ENCODE data around the gene STX19. TPM values are rescaled to one million over a fixed set of nuclear protein-coding genes. Genes with fewer than 3 reads are reported as not detected.

The STX19 gene
- polyA plus RNA-seq, 2 donors = 6.8 to 14.4 TPM

DNA sequence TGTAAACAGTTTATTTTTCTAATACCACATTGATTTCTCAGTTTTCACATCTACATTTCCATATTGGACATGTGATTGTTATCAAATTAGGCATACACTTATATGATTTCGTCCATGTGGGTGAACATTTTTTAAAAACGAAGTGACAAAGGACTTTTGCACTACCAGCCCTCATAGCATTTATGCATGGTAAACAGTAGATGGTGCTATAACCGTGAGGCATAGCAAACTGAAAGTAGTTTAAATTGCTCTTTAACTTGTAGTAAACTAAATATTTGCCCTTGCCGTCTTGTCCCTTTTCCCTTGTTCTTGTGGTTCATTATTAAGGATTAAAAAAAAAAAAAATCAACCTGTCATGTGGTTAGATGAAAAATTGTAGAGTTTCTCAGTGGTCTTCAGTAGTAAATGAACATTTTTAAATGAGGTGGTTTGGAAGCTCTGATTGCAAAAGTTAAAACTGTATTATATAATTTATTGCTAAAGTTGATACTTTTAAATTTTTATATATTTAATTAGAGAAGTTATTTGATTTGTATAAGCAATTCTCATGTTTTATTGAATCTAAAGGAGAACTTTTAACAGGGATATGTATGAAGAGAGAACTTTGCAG, 24.0 kb downstream of the STX19 start:
- Histone ChIP-seq H3K27ac (ENCODE audit: low read depth in 2 of 2, low read length in 1 of 2) (no peak overlapping the region), H3K4me3 (ENCODE audit: low read depth in 1 of 2, low read length in 2 of 2) (no peak overlapping the region), H3K4me1 (ENCODE audit: control insufficient read depth in 2 of 2, insufficient read depth in 2 of 2, low read length in 1 of 2) (no peaks in the 10 kb centered on the region), H3K27me3 (ENCODE audit: control insufficient read depth in 1 of 2, insufficient read depth in 2 of 2, low read length in 2 of 2) (no peaks in the 10 kb centered on the region), H3K9me3 (ENCODE audit: control insufficient read depth in 2 of 2, insufficient read depth in 1 of 2, low read depth in 1 of 2, low read length in 1 of 2) (no peaks in the 10 kb centered on the region), H3K36me3 (ENCODE audit: control insufficient read depth in 2 of 2, insufficient read depth in 2 of 2, low read length in 1 of 2) (no peaks in the 10 kb centered on the region)
- WGBS, 2 donors = 1 to 2% methylated on average over 4 of the region's 4 CpGs

DNA sequence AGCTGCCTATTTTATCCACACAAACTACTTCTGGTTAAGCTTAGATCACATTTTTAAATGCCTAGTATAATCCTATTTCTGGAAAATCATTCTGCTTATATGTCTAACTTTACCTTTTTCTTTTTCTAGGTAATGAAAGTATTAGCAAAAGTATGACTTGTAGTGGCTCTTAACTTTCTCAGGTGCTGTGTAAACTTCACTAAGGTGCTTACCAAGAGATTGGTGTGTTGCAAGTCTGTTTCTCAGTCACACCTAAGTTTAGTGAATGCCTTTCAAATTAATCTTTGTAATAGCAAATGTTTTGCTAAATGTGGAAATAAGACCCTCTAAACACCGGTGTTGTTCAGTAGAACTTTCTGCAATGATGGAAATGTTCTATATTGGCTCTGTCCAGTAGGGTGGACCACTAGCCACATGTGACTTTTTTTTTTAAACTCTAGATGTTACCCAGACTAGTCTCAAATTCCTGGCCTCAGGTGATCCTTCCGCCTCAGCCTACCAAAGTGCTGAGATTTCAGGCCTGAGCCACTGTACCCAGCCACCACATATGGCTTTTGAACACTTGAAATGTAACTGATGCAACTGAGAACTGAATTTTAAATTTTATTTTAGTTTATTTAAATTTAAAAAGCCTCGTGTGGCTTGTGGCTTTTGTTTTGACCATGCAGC, 26.4 kb downstream of the STX19 start:
- Histone ChIP-seq H3K36me3 (ENCODE audit: control insufficient read depth in 2 of 2, insufficient read depth in 2 of 2, low read length in 1 of 2) (no peaks in the 10 kb centered on the region), H3K27ac (ENCODE audit: low read depth in 2 of 2, low read length in 1 of 2) (no peak overlapping the region), H3K4me1 (ENCODE audit: control insufficient read depth in 2 of 2, insufficient read depth in 2 of 2, low read length in 1 of 2) (no peaks in the 10 kb centered on the region), H3K9me3 (ENCODE audit: control insufficient read depth in 2 of 2, insufficient read depth in 1 of 2, low read depth in 1 of 2, low read length in 1 of 2) (no peaks in the 10 kb centered on the region), H3K4me3 (ENCODE audit: low read depth in 1 of 2, low read length in 2 of 2) (no peak overlapping the region), H3K27me3 (ENCODE audit: control insufficient read depth in 1 of 2, insufficient read depth in 2 of 2, low read length in 2 of 2) (no peaks in the 10 kb centered on the region)
- WGBS, 2 donors = 82 to 83% methylated on average over 3 of the region's 3 CpGs

DNA sequence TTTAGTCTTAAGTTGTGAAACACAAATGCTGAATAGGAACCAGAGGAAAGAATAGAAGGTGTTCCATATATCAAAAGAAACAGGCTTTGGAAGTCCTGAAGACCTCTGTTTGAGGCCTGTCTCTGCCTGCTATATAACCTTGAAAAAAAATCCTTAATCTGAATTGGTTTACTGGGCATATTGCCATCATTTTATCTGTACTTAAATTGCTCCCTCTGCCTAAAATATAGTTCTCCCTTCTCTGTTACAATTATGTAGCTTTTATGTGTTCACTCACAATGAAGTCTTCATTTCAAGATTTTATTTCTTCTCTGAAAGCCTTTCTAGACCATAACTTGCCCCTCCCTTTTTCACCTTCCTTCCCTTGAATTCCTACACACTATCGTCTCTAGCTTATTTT, 27.2 kb downstream of the STX19 start:
- Histone ChIP-seq H3K27me3 (ENCODE audit: control insufficient read depth in 1 of 2, insufficient read depth in 2 of 2, low read length in 2 of 2) (no peaks in the 10 kb centered on the region), H3K27ac (ENCODE audit: low read depth in 2 of 2, low read length in 1 of 2) (no peak overlapping the region), H3K9me3 (ENCODE audit: control insufficient read depth in 2 of 2, insufficient read depth in 1 of 2, low read depth in 1 of 2, low read length in 1 of 2) (no peaks in the 10 kb centered on the region), H3K36me3 (ENCODE audit: control insufficient read depth in 2 of 2, insufficient read depth in 2 of 2, low read length in 1 of 2) (no peaks in the 10 kb centered on the region), H3K4me1 (ENCODE audit: control insufficient read depth in 2 of 2, insufficient read depth in 2 of 2, low read length in 1 of 2) (no peaks in the 10 kb centered on the region), H3K4me3 (ENCODE audit: low read depth in 1 of 2, low read length in 2 of 2) (no peak overlapping the region)
- 61 to 62% methylated on average over 1 of the region's 1 CpG for WGBS, 2 donors

DNA sequence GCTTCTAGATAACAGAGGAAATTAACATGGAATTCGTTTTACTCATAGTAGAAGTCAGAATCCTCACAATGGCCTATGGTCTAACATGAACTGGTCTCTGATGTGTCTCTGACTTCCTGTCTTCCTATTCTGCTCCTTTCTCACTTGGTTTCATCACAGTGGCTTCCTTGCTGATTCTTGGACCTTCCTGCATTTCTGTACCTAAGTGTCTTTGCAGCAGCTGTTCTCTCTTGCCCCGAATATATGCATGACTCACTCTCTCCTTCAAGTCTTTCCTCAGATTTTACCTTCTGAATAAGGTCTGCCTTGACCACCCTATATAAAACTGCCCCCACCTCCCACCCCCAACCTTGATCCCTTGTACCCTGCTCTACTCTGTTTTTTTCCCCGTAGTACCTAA, 34.3 kb downstream of the STX19 start:
- no peaks in the 10 kb centered on the region for H3K27me3 ChIP-seq (ENCODE audit: control insufficient read depth in 1 of 2, insufficient read depth in 2 of 2, low read length in 2 of 2)
- no peaks in the 10 kb centered on the region for H3K36me3 ChIP-seq (ENCODE audit: control insufficient read depth in 2 of 2, insufficient read depth in 2 of 2, low read length in 1 of 2)
- H3K9me3 ChIP-seq (ENCODE audit: control insufficient read depth in 2 of 2, insufficient read depth in 1 of 2, low read depth in 1 of 2, low read length in 1 of 2) = no peaks in the 10 kb centered on the region
- WGBS, 2 donors = 86% methylated on average over 3 of the region's 3 CpGs
- no peak overlapping the region for H3K27ac ChIP-seq (ENCODE audit: low read depth in 2 of 2, low read length in 1 of 2)
- H3K4me3 ChIP-seq (ENCODE audit: low read depth in 1 of 2, low read length in 2 of 2) = no peak overlapping the region
- no peaks in the 10 kb centered on the region for H3K4me1 ChIP-seq (ENCODE audit: control insufficient read depth in 2 of 2, insufficient read depth in 2 of 2, low read length in 1 of 2)

DNA sequence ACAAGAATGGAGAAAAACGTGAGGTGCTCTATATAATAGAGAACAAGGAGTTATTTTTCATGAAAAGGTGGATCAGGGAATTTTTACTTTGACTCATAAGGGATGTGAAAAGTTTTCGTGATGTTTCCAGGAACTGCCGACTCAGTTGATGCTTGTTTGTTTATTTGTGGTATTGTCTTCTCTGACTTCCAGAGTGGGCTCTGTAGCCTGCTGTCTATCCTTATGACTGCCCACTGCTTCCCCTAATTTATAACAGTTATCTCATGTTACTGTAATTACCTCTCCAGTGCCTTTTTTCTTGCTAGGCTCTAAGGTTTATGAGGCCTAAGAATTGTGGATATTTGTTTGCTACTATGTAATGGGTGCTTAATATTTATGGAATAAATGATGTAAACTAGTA, 36.2 kb downstream of the STX19 start:
- Histone ChIP-seq H3K27ac (ENCODE audit: low read depth in 2 of 2, low read length in 1 of 2) (no peak overlapping the region), H3K36me3 (ENCODE audit: control insufficient read depth in 2 of 2, insufficient read depth in 2 of 2, low read length in 1 of 2) (no peaks in the 10 kb centered on the region)

DNA sequence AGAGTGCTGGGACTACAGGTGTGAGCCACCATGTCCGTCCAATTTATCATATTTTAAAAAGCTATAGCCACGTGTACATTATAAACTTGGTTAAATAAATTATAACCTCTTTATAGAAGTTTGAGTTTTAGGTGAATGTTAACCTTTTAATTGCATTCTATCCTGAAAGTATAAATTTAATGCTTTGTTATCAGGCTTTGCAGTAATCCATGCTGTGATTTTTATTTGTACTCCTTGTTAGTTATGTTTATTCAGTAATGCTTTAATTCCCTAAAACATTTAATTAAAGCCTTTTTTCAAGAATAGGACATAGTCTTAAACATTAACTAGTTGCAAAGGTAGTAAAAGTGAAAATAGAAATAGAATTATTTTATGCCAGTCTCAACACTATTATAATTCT, 36.8 kb downstream of the STX19 start:
- Histone ChIP-seq H3K4me1 (ENCODE audit: control insufficient read depth in 2 of 2, insufficient read depth in 2 of 2, low read length in 1 of 2) (no peaks in the 10 kb centered on the region), H3K9me3 (ENCODE audit: control insufficient read depth in 2 of 2, insufficient read depth in 1 of 2, low read depth in 1 of 2, low read length in 1 of 2) (no peaks in the 10 kb centered on the region), H3K27me3 (ENCODE audit: control insufficient read depth in 1 of 2, insufficient read depth in 2 of 2, low read length in 2 of 2) (no peaks in the 10 kb centered on the region), H3K4me3 (ENCODE audit: low read depth in 1 of 2, low read length in 2 of 2) (no peak overlapping the region), H3K36me3 (ENCODE audit: control insufficient read depth in 2 of 2, insufficient read depth in 2 of 2, low read length in 1 of 2) (no peaks in the 10 kb centered on the region), H3K27ac (ENCODE audit: low read depth in 2 of 2, low read length in 1 of 2) (no peak overlapping the region)
- WGBS, 2 donors = 75 to 76% methylated on average over 2 of the region's 2 CpGs

More for the DNA sequence above, 36.2 kb downstream of the STX19 start:
- no peaks in the 10 kb centered on the region for H3K27me3 ChIP-seq (ENCODE audit: control insufficient read depth in 1 of 2, insufficient read depth in 2 of 2, low read length in 2 of 2)
- no peaks in the 10 kb centered on the region for H3K4me1 ChIP-seq (ENCODE audit: control insufficient read depth in 2 of 2, insufficient read depth in 2 of 2, low read length in 1 of 2)
- no peaks in the 10 kb centered on the region for H3K9me3 ChIP-seq (ENCODE audit: control insufficient read depth in 2 of 2, insufficient read depth in 1 of 2, low read depth in 1 of 2, low read length in 1 of 2)
- WGBS, 2 donors = 72 to 75% methylated on average over 3 of the region's 3 CpGs
- H3K4me3 ChIP-seq (ENCODE audit: low read depth in 1 of 2, low read length in 2 of 2) = no peak overlapping the region

DNA sequence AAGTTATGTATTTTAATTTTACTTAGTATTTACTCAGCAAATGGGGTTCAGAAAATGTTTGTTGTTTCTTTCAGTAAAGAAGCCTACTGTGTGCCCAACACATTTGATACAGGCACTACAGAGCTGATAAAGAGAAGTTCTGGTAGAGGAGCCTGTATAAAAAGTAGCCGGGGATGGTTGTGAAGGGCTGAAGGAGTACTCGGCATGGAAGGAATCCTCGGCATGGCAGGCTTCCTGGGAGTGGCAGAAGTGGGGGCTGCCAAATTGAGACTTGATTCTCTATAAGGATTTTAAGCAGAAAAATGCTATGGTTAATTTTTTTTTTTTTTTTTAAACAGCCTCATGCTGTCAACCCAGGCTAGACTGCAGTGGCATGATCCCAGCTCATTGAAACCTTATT, 39.2 kb downstream of the STX19 start:
- H3K9me3 ChIP-seq (ENCODE audit: control insufficient read depth in 2 of 2, insufficient read depth in 1 of 2, low read depth in 1 of 2, low read length in 1 of 2) = no peaks in the 10 kb centered on the region
- WGBS, 2 donors = 86 to 90% methylated on average over 3 of the region's 3 CpGs

DNA sequence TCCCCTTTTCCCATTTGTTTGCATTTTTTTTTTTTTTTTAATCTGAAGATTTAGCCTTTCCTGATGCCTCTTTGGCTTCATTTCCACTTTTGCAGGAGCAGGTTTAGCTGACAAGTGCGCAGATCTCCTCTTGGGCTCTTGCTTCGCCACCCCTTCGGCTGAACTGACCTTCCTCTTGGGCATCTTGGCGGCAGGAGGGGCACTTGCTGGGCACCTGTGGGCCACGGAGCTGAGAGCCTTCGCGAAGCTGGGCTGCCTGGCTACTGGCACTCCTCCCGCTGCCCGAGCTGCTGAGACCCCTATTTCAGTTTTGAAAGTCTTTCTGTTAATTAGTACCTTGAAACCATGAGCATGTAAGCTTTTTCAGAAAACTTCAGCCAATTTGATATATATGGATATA, 39.6 kb downstream of the STX19 start:
- no peaks in the 10 kb centered on the region for H3K36me3 ChIP-seq (ENCODE audit: control insufficient read depth in 2 of 2, insufficient read depth in 2 of 2, low read length in 1 of 2)
- no peak overlapping the region for H3K27ac ChIP-seq (ENCODE audit: low read depth in 2 of 2, low read length in 1 of 2)
- no peaks in the 10 kb centered on the region for H3K4me1 ChIP-seq (ENCODE audit: control insufficient read depth in 2 of 2, insufficient read depth in 2 of 2, low read length in 1 of 2)
- H3K4me3 ChIP-seq (ENCODE audit: low read depth in 1 of 2, low read length in 2 of 2) = no peak overlapping the region
- H3K9me3 ChIP-seq (ENCODE audit: control insufficient read depth in 2 of 2, insufficient read depth in 1 of 2, low read depth in 1 of 2, low read length in 1 of 2) = no peaks in the 10 kb centered on the region
- H3K27me3 ChIP-seq (ENCODE audit: control insufficient read depth in 1 of 2, insufficient read depth in 2 of 2, low read length in 2 of 2) = no peaks in the 10 kb centered on the region
- 93 to 95% methylated on average over 9 of the region's 9 CpGs for WGBS, 2 donors

More for the DNA sequence above, 39.2 kb downstream of the STX19 start:
- Histone ChIP-seq H3K4me1 (ENCODE audit: control insufficient read depth in 2 of 2, insufficient read depth in 2 of 2, low read length in 1 of 2) (no peaks in the 10 kb centered on the region), H3K36me3 (ENCODE audit: control insufficient read depth in 2 of 2, insufficient read depth in 2 of 2, low read length in 1 of 2) (no peaks in the 10 kb centered on the region), H3K27me3 (ENCODE audit: control insufficient read depth in 1 of 2, insufficient read depth in 2 of 2, low read length in 2 of 2) (no peaks in the 10 kb centered on the region), H3K4me3 (ENCODE audit: low read depth in 1 of 2, low read length in 2 of 2) (no peak overlapping the region), H3K27ac (ENCODE audit: low read depth in 2 of 2, low read length in 1 of 2) (no peak overlapping the region)

DNA sequence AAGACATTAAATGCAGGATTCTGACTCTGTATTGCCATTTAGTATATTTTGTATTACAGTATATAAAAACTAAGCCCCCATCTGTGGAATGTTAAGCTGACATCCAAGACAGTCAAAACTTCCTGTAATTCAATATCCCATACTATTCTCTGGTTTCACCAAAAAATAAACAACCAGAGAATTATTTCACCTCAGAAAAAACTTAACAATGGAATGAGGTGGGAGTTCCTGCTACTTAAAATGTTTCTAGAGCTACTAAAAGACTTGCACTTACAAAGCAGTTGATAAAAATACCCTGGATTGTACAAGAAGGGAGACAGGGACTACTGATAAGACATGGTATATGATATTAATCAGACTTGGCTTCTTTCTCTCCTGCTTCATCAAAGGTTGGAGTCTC, 40.1 kb downstream of the STX19 start:
- Histone ChIP-seq H3K4me1 (ENCODE audit: control insufficient read depth in 2 of 2, insufficient read depth in 2 of 2, low read length in 1 of 2) (no peaks in the 10 kb centered on the region), H3K9me3 (ENCODE audit: control insufficient read depth in 2 of 2, insufficient read depth in 1 of 2, low read depth in 1 of 2, low read length in 1 of 2) (no peaks in the 10 kb centered on the region), H3K27ac (ENCODE audit: low read depth in 2 of 2, low read length in 1 of 2) (no peak overlapping the region), H3K27me3 (ENCODE audit: control insufficient read depth in 1 of 2, insufficient read depth in 2 of 2, low read length in 2 of 2) (no peaks in the 10 kb centered on the region), H3K4me3 (ENCODE audit: low read depth in 1 of 2, low read length in 2 of 2) (no peak overlapping the region), H3K36me3 (ENCODE audit: control insufficient read depth in 2 of 2, insufficient read depth in 2 of 2, low read length in 1 of 2) (no peaks in the 10 kb centered on the region)

DNA sequence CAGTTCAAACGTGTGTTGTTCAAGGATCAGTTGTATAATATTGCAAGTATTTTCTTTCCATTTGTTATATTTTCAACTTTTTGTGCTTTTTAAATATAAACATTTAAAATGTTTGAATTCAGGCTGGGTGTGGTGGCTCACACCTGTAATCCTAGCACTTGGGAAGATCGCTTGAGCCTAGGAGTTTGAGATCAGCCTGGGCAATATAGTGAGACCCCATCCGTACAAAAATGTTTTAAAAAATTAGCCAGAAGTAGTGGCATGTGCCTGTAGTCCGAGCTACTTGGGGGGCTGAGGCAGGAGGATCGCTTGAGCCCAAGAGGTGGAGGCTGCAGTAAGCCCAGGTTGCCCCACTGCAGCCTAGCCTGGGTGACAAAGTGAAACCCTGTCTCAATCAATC, 43.8 kb downstream of the STX19 start:
- Histone ChIP-seq H3K27ac (ENCODE audit: low read depth in 2 of 2, low read length in 1 of 2) (no peak overlapping the region), H3K36me3 (ENCODE audit: control insufficient read depth in 2 of 2, insufficient read depth in 2 of 2, low read length in 1 of 2) (no peaks in the 10 kb centered on the region), H3K27me3 (ENCODE audit: control insufficient read depth in 1 of 2, insufficient read depth in 2 of 2, low read length in 2 of 2) (no peaks in the 10 kb centered on the region), H3K9me3 (ENCODE audit: control insufficient read depth in 2 of 2, insufficient read depth in 1 of 2, low read depth in 1 of 2, low read length in 1 of 2) (no peaks in the 10 kb centered on the region), H3K4me1 (ENCODE audit: control insufficient read depth in 2 of 2, insufficient read depth in 2 of 2, low read length in 1 of 2) (no peaks in the 10 kb centered on the region), H3K4me3 (ENCODE audit: low read depth in 1 of 2, low read length in 2 of 2) (no peak overlapping the region)
- 86 to 93% methylated on average over 5 of the region's 5 CpGs for WGBS, 2 donors

All from esophagus (tissue), 2 donors.